SK-N-SH (cell line): ENCODE measurements around the gene JAG2. TPM values are rescaled to one million over a fixed set of nuclear protein-coding genes. Genes with fewer than 3 reads are reported as not detected.

Experiments
- CTCF ChIA-PET: fragments of 300-600, 350-600 bp; formaldehyde crosslinking; extraction: SDS; loops from one replicate; lab custom pipeline; 2021; lab: Yijun Ruan, JAX
- POLR2A ChIA-PET: fragments of 350-600 bp; sonication (Branson Sonifier 250); formaldehyde crosslinking; extraction: SDS; loops from one replicate; lab custom pipeline; 2020; ENCODE audit warnings: antibody characterized with exemption, inconsistent platforms; lab: Yijun Ruan, JAX
- DNase-seq: peaks from one replicate; pipeline ENCODE4 v3.0.0; 2012
- H2AFZ ChIP-seq: fragments of 200-600 bp; sonication (generic); 2 replicates; pipeline ENCODE4 v1.8.1; 2016; ENCODE audit warnings: antibody characterized with exemption, mild to moderate bottlenecking, low read depth
- H3F3A ChIP-seq: fragments of 200-600 bp; sonication (generic); replicated peaks from 2 replicates; pipeline ENCODE3; 2016; ENCODE audit warnings: antibody characterized with exemption, mild to moderate bottlenecking; ENCODE audit not compliant: insufficient read depth
- H3K27ac ChIP-seq, 2 experiments: fragments of 200-500 bp in 1 of 2; fragments of 200-600 bp in 1 of 2; sonication (Bioruptor generic) in 1 of 2; sonication (generic), shearing (Covaris generic) in 1 of 2; 2 replicates each; pipeline versions ENCODE4 v1.5.1 to v1.6.1; 2014 to 2016; ENCODE audit warnings: low read depth in 2 of 2, inconsistent platforms in 1 of 2, low read length in 1 of 2, mild to moderate bottlenecking in 1 of 2, mixed read lengths in 1 of 2
- H3K27me3 ChIP-seq: fragments of 200-600 bp; sonication (generic), shearing (Covaris generic); 2 replicates; pipeline ENCODE4 v1.6.1; 2016; ENCODE audit warnings: mixed run types; ENCODE audit not compliant: insufficient read depth
- H3K36me3 ChIP-seq, 2 experiments: fragments of 200-500 bp in 1 of 2; fragments of 200-600 bp in 1 of 2; sonication (Bioruptor generic) in 1 of 2; sonication (generic) in 1 of 2; replicated peaks in 1 of 2; 2 replicates each; pipeline versions ENCODE3 to v1.5.1; 2014 to 2016; ENCODE audit warnings: low read length in 1 of 2, mild to moderate bottlenecking in 1 of 2; ENCODE audit not compliant: insufficient read depth in 2 of 2, control insufficient read depth in 1 of 2
- H3K4me1 ChIP-seq, 2 experiments: fragments of 200-500 bp in 1 of 2; fragments of 200-600 bp in 1 of 2; sonication (Bioruptor generic) in 1 of 2; sonication (generic), shearing (Covaris generic) in 1 of 2; 2 replicates each; pipeline versions ENCODE4 v1.5.1 to v1.6.1; 2014 to 2016; ENCODE audit warnings: low read depth in 1 of 2, low read length in 1 of 2, mixed run types in 1 of 2; ENCODE audit not compliant: insufficient read depth in 2 of 2, control insufficient read depth in 1 of 2
- H3K4me2 ChIP-seq: fragments of 200-600 bp; sonication (generic), shearing (Covaris generic); 2 replicates; pipeline ENCODE4 v1.6.1; 2017; ENCODE audit warnings: mixed run types
- H3K4me3 ChIP-seq, 2 experiments: fragments of 200-500 bp in 1 of 2; fragments of 200-600 bp in 1 of 2; sonication (Bioruptor generic) in 1 of 2; sonication (generic), shearing (Covaris generic) in 1 of 2; 2 replicates each; pipeline versions ENCODE4 v1.5.1 to v1.8.1; 2014 to 2016; ENCODE audit warnings: low read depth in 2 of 2, inconsistent platforms in 1 of 2, low read length in 1 of 2, mild to moderate bottlenecking in 1 of 2, mixed read lengths in 1 of 2, moderate library complexity in 1 of 2
- H3K79me2 ChIP-seq: fragments of 200-600 bp; sonication (generic); 2 replicates; pipeline ENCODE4 v1.8.1; 2017; ENCODE audit warnings: mild to moderate bottlenecking; ENCODE audit not compliant: insufficient read depth
- H3K9ac ChIP-seq: fragments of 200-600 bp; sonication (generic); 2 replicates; pipeline ENCODE4 v1.6.1; 2017; ENCODE audit warnings: mixed run types
- H3K9me2 ChIP-seq: fragments of 200-600 bp; sonication (generic); 2 replicates; pipeline ENCODE4 v1.6.1; 2017; ENCODE audit warnings: mixed run types
- H3K9me3 ChIP-seq: fragments of 200-600 bp; sonication (generic); 2 replicates; pipeline ENCODE4 v1.6.1; 2017; ENCODE audit warnings: mixed run types, mild to moderate bottlenecking, moderate library complexity
- H4K20me1 ChIP-seq: fragments of 200-600 bp; sonication (generic); 2 replicates; pipeline ENCODE4 v1.6.1; 2017; ENCODE audit warnings: mild to moderate bottlenecking, mixed run types; ENCODE audit not compliant: insufficient read depth
- CHD2 ChIP-seq: fragments of 150-350 bp; IDR thresholded peaks from 2 replicates; pipeline ENCODE4 v1.6.1; 2018; ENCODE audit warnings: low read length; ENCODE audit not compliant: partially characterized antibody
- FOXJ3 ChIP-seq: sonication (generic); formaldehyde crosslinking; IDR thresholded peaks from 2 replicates; pipeline ENCODE4 v1.5.1; 2020; ENCODE audit warnings: mild to moderate bottlenecking, missing genetic modification reagents
- GABPA ChIP-seq: IDR thresholded peaks from 2 replicates; pipeline ENCODE4 v1.4.0; 2012; ENCODE audit warnings: low read depth, mild to moderate bottlenecking
- GATA2 ChIP-seq: sonication (generic); formaldehyde crosslinking; IDR thresholded peaks from 2 replicates; pipeline ENCODE4 v1.5.0; 2020; ENCODE audit warnings: mild to moderate bottlenecking, missing genetic modification reagents
- MAX ChIP-seq: IDR thresholded peaks from 2 replicates; pipeline ENCODE4 v1.4.0; 2012; ENCODE audit warnings: low read depth
- MEF2A ChIP-seq: IDR thresholded peaks from 2 replicates; pipeline ENCODE4 v1.4.0; 2012; ENCODE audit warnings: low read depth, borderline replicate concordance
- NFIC ChIP-seq: IDR thresholded peaks from 2 replicates; pipeline ENCODE4 v1.4.0; 2012; ENCODE audit warnings: borderline replicate concordance
- PBX3 ChIP-seq: IDR thresholded peaks from 2 replicates; pipeline ENCODE4; 2012
- RCOR1 ChIP-seq: fragments of 150-350 bp; IDR thresholded peaks from 2 replicates; pipeline ENCODE4 v1.6.1; 2017; ENCODE audit warnings: antibody characterized with exemption, low read length
- RXRA ChIP-seq: IDR thresholded peaks from 2 replicates; pipeline ENCODE4 v1.4.0; 2012; ENCODE audit warnings: low read depth, mild to moderate bottlenecking, borderline replicate concordance
- SMC3 ChIP-seq: IDR thresholded peaks from 2 replicates; pipeline ENCODE4 v1.6.1; 2012; ENCODE audit warnings: low read depth, low read length, improper control_type of control experiment
- TAF1 ChIP-seq: IDR thresholded peaks from 2 replicates; pipeline ENCODE4 v1.6.1; 2012; ENCODE audit warnings: low read depth, mild to moderate bottlenecking, low read length, moderate library complexity, borderline replicate concordance
- USF1 ChIP-seq: IDR thresholded peaks from 2 replicates; pipeline ENCODE4 v1.4.0; 2012; ENCODE audit warnings: low read depth, borderline replicate concordance
- ZBTB33 ChIP-seq: IDR thresholded peaks from 2 replicates; pipeline ENCODE4 v1.4.0; 2012; ENCODE audit warnings: low read depth, borderline replicate concordance
- WGBS: methylation state at CpG from one replicate; pipeline ENCODE4 v1.1.6; 2017; ENCODE audit warnings: low lambda C conversion rate; 5-methylcytosine and 5-hydroxymethylcytosine counted together
- polyA plus RNA-seq, 3 experiments: library from polyadenylated mRNA; depleted of rRNA; stranded (reverse); fragments of >200 nt; gene quantifications; 2 replicates each; pipeline ENCODE4 v1.2.3, GENCODE V29; 2012

JAG2 gene
- polyA plus RNA-seq, 1 of the 3 experiments (the other 2 are of a cell fraction) = 1.7 TPM

GRCh38 chr14:105166571-105167302, 1.8 kb downstream of the JAG2 start:
- ChIA-PET CTCF (interaction anchor here (0.6 to 1.4 kb wide), 4 partner anchors 10 to 108 kb away, joined by 3 to 4 read pairs (median 3); no protein-coding TSS in a partner anchor), POLR2A (interaction anchor here (0.6 kb wide), 1 partner anchor 33 kb away, joined by 3 read pairs; no protein-coding TSS in a partner anchor)
- Histone ChIP-seq H4K20me1 (0 out of 2 replicates have a peak, but pooled peaks cover 3% of the 10 kb centered on the region), H3K9me3 (no peaks in the 10 kb centered on the region), H3K4me3 (no peak overlapping the region), H3K4me2 (no peak overlapping the region), H3K27me3 (peaks cover 9% of the 10 kb centered on the region; the same call in 1 of the 2 replicates), H3K4me1 (peaks cover 4 to 11% of the 10 kb centered on the region in 2 experiments; a peak in 2 of 4 replicates), H3K36me3 (no peaks in the 10 kb centered on the region), H3K9ac (no peak overlapping the region), H3K79me2 (no peaks in the 10 kb centered on the region), H3K9me2 (no peaks in the 10 kb centered on the region), H2AFZ (no peak overlapping the region), H3F3A (no peaks in the 10 kb centered on the region), H3K27ac (no peak overlapping the region)
- TF ChIP-seq MAX (no peak), RCOR1 (no peak), GATA2 (CRISPR knock-in tag) (no peak), NFIC (no peak), FOXJ3 (CRISPR knock-in tag) (no peak), SMC3 (no peak), PBX3 (no peak), CHD2 (no peak), RXRA (no peak), ZBTB33 (no peak), USF1 (no peak), GABPA (no peak), MEF2A (no peak), TAF1 (no peak)
- no peak for DNase-seq
- WGBS = 80% methylated on average over 2 of the region's 22 CpGs
